ENCODE data around the gene CCL16. TPM values are rescaled to one million over a fixed set of nuclear protein-coding genes. Genes with fewer than 3 reads are reported as not detected.

Gene CCL16
- total RNA-seq, 3 donors from 2014 or later: not detected

DNA sequence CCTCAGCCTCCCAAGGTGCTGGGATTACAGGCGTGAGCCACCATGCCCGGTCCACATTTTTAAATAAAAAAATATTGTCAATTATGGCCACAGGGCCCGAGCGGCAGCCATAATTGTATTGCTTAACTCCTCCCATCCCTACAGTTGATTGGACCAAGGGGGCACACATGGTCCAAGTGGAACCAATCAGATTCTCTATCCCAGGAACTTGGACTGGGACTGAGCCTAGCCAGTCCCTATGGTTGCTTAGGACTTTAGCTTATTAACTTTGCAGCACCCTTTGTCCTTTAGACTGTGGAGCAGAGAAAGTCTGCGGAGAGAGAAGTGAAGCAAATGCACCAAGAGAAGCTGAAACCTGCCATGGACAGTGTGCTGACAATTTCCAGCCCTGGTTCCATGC is 45.2 kb downstream of the CCL16 start:
- no peaks in the 10 kb centered on the region for H3K27me3 Mint-ChIP-seq (ENCODE audit: low read depth)
- H3K4me3 Mint-ChIP-seq: no peak overlapping the region
- no peaks in the 10 kb centered on the region for H3K36me3 Mint-ChIP-seq (ENCODE audit: insufficient read depth)
- no peaks in the 10 kb centered on the region for H3K9me3 Mint-ChIP-seq
- H3K4me1 Mint-ChIP-seq (ENCODE audit: low read depth): peaks cover 2% of the 10 kb centered on the region
- ATAC-seq (no peak), DNase-seq (no peak)

DNA sequence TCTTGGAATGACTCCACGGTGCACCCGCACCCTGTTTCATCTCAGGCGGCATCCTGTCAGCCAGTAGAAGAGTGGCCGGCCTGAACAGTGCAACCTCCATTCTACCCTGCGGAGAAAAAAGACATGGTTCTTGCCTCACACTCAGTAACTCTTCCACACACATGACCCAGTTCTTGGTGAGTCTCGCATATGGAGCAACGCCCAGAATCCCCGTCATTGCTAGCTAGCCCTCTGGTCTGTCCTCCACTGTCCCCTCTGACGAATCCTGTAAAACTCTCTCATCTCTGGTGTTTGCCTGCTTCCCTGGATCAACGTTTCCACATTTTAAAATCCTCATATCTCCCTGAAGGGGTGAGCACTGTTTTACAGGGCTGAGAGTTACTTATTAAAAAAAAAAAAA is 46.5 kb downstream of the CCL16 start:
- Mint-ChIP-seq H3K27me3 (ENCODE audit: low read depth) (no peaks in the 10 kb centered on the region), H3K4me1 (ENCODE audit: low read depth) (peaks cover 11% of the 10 kb centered on the region), H3K9me3 (no peaks in the 10 kb centered on the region), H3K36me3 (ENCODE audit: insufficient read depth) (no peaks in the 10 kb centered on the region), H3K4me3 (no peak overlapping the region)
- ATAC-seq (no peak), DNase-seq (no peak)

DNA sequence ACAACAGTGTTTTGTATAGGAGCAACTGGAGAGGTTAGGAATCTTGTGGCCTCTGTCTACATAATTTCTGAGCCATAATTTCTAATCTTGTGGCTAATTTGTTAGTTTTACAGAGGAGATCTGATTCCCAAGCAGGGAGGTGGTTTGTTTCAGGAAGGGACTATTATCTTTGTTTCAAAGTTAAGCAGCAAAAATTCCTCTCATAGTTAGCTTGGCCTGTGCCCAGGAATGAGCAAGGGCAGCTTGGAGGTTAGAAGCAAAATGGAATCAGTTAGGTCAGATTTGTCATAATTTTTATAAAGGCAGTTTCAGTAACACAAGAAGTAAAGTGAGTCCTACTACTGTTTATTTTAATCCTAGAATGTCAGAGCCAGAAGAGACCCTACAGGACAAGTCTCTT is 48.7 kb downstream of the CCL16 start:
- no peak for ATAC-seq
- Mint-ChIP-seq H3K4me3 (no peak overlapping the region), H3K9me3 (no peaks in the 10 kb centered on the region), H3K4me1 (ENCODE audit: low read depth) (peaks cover 13% of the 10 kb centered on the region), H3K27me3 (ENCODE audit: low read depth) (no peaks in the 10 kb centered on the region), H3K36me3 (ENCODE audit: insufficient read depth) (no peaks in the 10 kb centered on the region)
- no peak for DNase-seq

DNA sequence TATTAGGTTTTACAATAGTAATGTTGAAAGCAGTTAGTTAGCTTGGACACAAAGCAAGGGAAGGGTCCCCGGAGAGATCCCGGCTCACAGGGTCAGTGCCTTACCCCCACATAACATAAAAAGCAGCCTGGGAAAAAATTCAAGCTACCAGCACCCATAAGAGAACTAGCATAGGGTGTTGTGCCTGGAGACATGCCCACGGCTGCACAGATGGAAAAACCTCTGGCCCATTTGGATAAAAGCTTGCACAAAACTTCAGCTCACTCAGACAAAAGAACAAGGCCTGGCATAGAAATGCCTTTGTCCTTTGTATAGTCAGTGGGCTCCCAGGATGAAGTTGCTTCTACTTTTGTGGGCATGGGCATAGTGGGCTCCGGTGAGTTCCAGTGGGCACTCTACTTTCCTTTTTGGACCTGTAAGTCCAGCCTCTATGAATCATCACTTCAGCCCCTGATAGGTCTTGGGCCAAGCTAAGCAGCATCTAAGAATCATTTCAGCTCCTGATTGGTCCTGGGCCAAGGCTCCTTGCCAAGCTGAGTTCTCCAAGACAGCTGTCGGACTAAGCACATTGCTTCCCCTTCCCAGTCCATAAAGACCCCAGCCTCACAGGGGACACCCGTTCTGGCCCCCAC is 49.4 kb downstream of the CCL16 start:
- Mint-ChIP-seq H3K4me3 (no peak overlapping the region), H3K4me1 (ENCODE audit: low read depth) (peaks cover 13% of the 10 kb centered on the region), H3K36me3 (ENCODE audit: insufficient read depth) (no peaks in the 10 kb centered on the region), H3K9me3 (no peaks in the 10 kb centered on the region), H3K27me3 (ENCODE audit: low read depth) (no peaks in the 10 kb centered on the region)
- DNase-seq: no peak
- ATAC-seq: no peak

DNA sequence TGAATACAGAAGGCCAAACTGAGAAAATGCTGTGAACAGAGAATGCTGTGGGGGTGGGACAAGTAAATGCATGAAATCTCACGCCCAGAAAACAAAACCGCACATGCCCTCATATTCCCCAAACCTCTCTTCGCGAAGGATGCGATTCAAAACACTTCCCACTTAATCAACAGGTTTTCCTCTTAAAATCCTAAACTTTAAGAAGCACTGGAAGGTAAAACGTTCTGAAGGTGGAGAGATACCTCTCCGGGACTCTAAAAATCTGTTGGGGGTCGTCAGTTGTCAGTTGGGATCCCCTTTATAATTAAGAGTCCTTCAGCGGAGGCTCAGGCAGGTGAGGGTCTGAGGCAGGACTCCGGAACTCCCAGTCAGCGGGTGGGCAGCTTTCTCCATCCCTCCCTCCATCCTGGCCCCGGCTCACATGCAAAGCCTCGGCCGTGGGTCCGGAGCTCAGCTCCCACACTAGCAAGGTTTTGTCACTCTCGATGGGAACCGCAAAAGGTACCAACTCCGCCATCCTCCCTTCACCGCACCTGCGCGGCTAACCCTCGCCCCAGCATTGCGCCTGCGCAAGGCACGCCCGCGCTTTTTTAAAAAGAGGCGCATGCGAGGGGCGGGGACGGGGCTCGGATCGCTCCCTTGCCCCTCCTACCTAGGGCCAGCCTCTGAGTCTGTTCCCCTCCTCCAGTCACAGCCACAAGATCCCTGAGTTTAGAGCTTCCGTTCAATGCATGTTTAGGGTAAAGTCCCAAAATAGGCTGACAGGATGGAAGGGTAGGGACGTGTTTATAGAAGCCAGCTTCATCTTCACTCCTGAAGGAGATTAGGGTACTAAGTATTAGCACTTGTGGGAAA is 50.9 kb downstream of the CCL16 start, which contains the start of gene RDM1:
TSS of gene RDM1 (minus strand) at position 563 of the 855 bp plus-strand sequence. CDS start at position 517, 46 bp downstream.
- ATAC-seq: peak; percentile 96 to 98
- Mint-ChIP-seq H3K4me1 (ENCODE audit: low read depth) (peaks cover 13% of the 10 kb centered on the region), H3K4me3 (peak within 1 kb of the TSS; percentile 66), H3K36me3 (ENCODE audit: insufficient read depth) (no peaks in the 10 kb centered on the region), H3K9me3 (no peaks in the 10 kb centered on the region), H3K27me3 (ENCODE audit: low read depth) (no peaks in the 10 kb centered on the region)
- peak; percentile 71 for DNase-seq

DNA sequence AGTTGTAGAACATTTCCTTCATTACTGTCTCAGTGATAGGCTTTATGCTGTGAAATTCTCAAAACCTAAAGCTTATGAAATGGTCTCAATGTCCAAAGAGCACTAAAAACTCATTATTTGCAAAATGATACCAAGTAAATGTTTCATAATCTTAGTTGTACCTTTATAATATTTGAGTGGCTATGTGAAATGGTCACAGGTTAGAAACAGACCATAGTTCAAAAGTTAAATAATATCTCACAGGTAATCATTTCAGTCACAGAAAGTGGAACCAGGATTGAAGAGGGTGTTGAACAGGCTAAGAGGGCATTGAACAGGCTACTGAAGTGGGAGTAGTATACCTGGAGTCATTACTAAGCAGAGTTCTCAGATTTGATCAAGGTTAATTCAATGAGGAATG is 53.6 kb downstream of the CCL16 start:
- no peaks in the 10 kb centered on the region for H3K27me3 Mint-ChIP-seq (ENCODE audit: low read depth)
- no peak for ATAC-seq
- no peak overlapping the region for H3K4me3 Mint-ChIP-seq
- peaks cover 17% of the 10 kb centered on the region for H3K4me1 Mint-ChIP-seq (ENCODE audit: low read depth)
- no peak for DNase-seq
- no peaks in the 10 kb centered on the region for H3K36me3 Mint-ChIP-seq (ENCODE audit: insufficient read depth)
- H3K9me3 Mint-ChIP-seq: no peaks in the 10 kb centered on the region

Other genes with a start within 250 kb of the CCL16 start
- 1 to 10 TPM; 2.6 to 4.3 (median 3.7) TPM for gene RASL10B, start 249.9 kb downstream of the CCL16 start, total RNA-seq
- under 1 TPM in 1 of 3 donors, not detected in 2; 0.05 TPM for gene GAS2L2, start 228.3 kb downstream of the CCL16 start, total RNA-seq
- gene C17orf50, start 220.6 kb downstream of the CCL16 start, total RNA-seq: not detected
- gene MMP28, start 185.9 kb downstream of the CCL16 start, total RNA-seq: under 1 TPM in 2 of 3 donors, not detected in 1; 0.23 to 0.29 TPM
- gene TAF15, start 172.0 kb downstream of the CCL16 start, total RNA-seq: 100 to 1,000 TPM; 215 to 249 (median 239) TPM
- under 1 TPM in 1 of 3 donors, not detected in 2; 0.21 TPM for gene HEATR9, start 112.6 kb downstream of the CCL16 start, total RNA-seq
- gene CCL5, start 101.1 kb downstream of the CCL16 start, total RNA-seq: 10 to 100 TPM; 19.9 to 72.3 (median 64.7) TPM
- gene RDM1, start 50.7 kb downstream of the CCL16 start, total RNA-seq: not detected
- gene LYZL6, start 37.8 kb downstream of the CCL16 start, total RNA-seq: not detected
- not detected for gene CCL14, start 5.2 kb upstream of the CCL16 start, total RNA-seq
- gene CCL15, start 20.1 kb upstream of the CCL16 start, total RNA-seq: not detected
- not detected for gene CCL23, start 36.5 kb upstream of the CCL16 start, total RNA-seq
- gene CCL18, start 82.8 kb upstream of the CCL16 start, total RNA-seq: not detected
- 1,000 to 10,000 TPM in 2 of 3 donors, 100 to 1,000 TPM in 1; 341 to 1,810 (median 1,594) TPM for gene CCL3, start 108.6 kb upstream of the CCL16 start, total RNA-seq
- 1,000 to 10,000 TPM in 2 of 3 donors, 100 to 1,000 TPM in 1; 361 to 2,286 (median 1,809) TPM for gene CCL4, start 122.3 kb upstream of the CCL16 start, total RNA-seq
- gene TBC1D3B, start 195.1 kb upstream of the CCL16 start, total RNA-seq: 1 to 10 TPM; 2.4 to 5.4 (median 4.0) TPM
- gene CCL3L1, start 215.3 kb upstream of the CCL16 start, total RNA-seq: 100 to 1,000 TPM in 2 of 3 donors, 10 to 100 TPM in 1; 27.6 to 159 (median 112) TPM
- 100 to 1,000 TPM in 2 of 3 donors, 10 to 100 TPM in 1; 83.5 to 517 (median 380) TPM for gene CCL4L2, start 229.6 kb upstream of the CCL16 start, total RNA-seq